T1000 (cell line): Measurements from ENCODE around the gene CTDSP2.
"Not testable (repeated sequence)": the region's sequence is repeated elsewhere in the genome, so short reads cannot be mapped to it uniquely, and the experiment has no call there.

ENCODE experiments used
- DNase-seq: peaks from one replicate; lab custom pipeline; 2025; ENCODE audit warnings: mixed read lengths; lab: John Stamatoyannopoulos, UW

The CTDSP2 gene

GRCh38 chr12:57781244-57781643 lies 65.3 kb downstream of the CTDSP2 start:
- no peak for DNase-seq

- DNase-seq, result no peak
Observed at GRCh38 chr12:57780284-57780897, 66.1 kb downstream of the CTDSP2 start.

- DNase-seq, result no peak
Observed at GRCh38 chr12:57779736-57780135, 66.8 kb downstream of the CTDSP2 start.

GRCh38 chr12:57777911-57778310 lies 68.6 kb downstream of the CTDSP2 start:
- no peak for DNase-seq

- DNase-seq, result no peak
Observed at GRCh38 chr12:57777367-57777766, 69.2 kb downstream of the CTDSP2 start.

GRCh38 chr12:57776247-57776587 lies 70.3 kb downstream of the CTDSP2 start:
- no peak for DNase-seq

GRCh38 chr12:57775563-57776246 lies 70.8 kb downstream of the CTDSP2 start:
- DNase-seq, result no peak

- DNase-seq, result no peak
Observed at GRCh38 chr12:57775044-57775443, 71.5 kb downstream of the CTDSP2 start.

GRCh38 chr12:57774634-57775033 lies 71.9 kb downstream of the CTDSP2 start:
- not testable (repeated sequence) for DNase-seq

GRCh38 chr12:57772429-57773322 lies 73.9 kb downstream of the CTDSP2 start, which contains the start of gene EEF1AKMT3:
Gene EEF1AKMT3 (plus strand): TSS chr12:57772614. CDS start chr12:57772725, 111 bp downstream.
- peak; percentile 100 for DNase-seq

GRCh38 chr12:57771873-57772428 lies 74.6 kb downstream of the CTDSP2 start, which contains the start of gene METTL1:
Gene METTL1 (minus strand): TSS chr12:57772105. CDS start chr12:57772083, 22 bp downstream.
- peak; percentile 100 for DNase-seq

GRCh38 chr12:57771236-57771872 lies 75.2 kb downstream of the CTDSP2 start:
- no peak for DNase-seq

- DNase-seq, result no peak
Observed at GRCh38 chr12:57770734-57771133, 75.8 kb downstream of the CTDSP2 start.
